Choroid plexus epithelial cell (primary cell): ENCODE measurements around the gene SLC18B1.

Source experiments
- DNase-seq: peaks from one replicate; pipeline ENCODE4 v3.0.0-alpha.2; 2010; ENCODE audit warnings: low read depth
- H3K4me3 ChIP-seq: 2 replicates; pipeline ENCODE4 v1.5.1; 2011; ENCODE audit warnings: low read depth, mild to moderate bottlenecking, control low read depth, low read length, moderate library complexity
- TF ChIP-seq, protein P1 (sequence below): conservative IDR thresholded peaks from 2 replicates; pipeline ENCODE4 v1.5.1; 2011; ENCODE audit warnings: low read depth, mild to moderate bottlenecking, control low read depth, inconsistent platforms, low read length, moderate library complexity

The SLC18B1 gene

DNA sequence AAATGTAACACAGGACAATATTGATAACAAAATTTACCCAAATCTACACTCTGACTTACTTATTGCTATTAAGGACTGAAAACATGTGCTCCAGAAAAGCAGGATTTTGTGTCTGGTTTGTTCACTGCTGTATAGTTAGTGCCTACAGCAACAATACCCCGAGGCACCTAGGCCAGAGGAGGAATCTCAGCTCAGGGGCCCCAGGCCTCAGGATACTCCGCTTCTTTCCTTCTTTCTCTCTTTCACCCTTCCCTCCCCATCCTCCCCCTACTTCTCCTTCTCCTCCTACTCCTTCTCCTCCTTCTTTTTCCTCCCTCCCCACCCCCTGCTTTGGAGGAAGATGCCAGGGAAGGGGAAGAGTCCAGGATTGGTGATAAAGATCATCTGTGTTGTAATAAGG lies 39.7 kb downstream of the SLC18B1 start:
- TF ChIP-seq, protein P1, sequence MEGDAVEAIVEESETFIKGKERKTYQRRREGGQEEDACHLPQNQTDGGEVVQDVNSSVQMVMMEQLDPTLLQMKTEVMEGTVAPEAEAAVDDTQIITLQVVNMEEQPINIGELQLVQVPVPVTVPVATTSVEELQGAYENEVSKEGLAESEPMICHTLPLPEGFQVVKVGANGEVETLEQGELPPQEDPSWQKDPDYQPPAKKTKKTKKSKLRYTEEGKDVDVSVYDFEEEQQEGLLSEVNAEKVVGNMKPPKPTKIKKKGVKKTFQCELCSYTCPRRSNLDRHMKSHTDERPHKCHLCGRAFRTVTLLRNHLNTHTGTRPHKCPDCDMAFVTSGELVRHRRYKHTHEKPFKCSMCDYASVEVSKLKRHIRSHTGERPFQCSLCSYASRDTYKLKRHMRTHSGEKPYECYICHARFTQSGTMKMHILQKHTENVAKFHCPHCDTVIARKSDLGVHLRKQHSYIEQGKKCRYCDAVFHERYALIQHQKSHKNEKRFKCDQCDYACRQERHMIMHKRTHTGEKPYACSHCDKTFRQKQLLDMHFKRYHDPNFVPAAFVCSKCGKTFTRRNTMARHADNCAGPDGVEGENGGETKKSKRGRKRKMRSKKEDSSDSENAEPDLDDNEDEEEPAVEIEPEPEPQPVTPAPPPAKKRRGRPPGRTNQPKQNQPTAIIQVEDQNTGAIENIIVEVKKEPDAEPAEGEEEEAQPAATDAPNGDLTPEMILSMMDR = no peak
- DNase-seq = no peak
- H3K4me3 ChIP-seq = no peak overlapping the region

DNA sequence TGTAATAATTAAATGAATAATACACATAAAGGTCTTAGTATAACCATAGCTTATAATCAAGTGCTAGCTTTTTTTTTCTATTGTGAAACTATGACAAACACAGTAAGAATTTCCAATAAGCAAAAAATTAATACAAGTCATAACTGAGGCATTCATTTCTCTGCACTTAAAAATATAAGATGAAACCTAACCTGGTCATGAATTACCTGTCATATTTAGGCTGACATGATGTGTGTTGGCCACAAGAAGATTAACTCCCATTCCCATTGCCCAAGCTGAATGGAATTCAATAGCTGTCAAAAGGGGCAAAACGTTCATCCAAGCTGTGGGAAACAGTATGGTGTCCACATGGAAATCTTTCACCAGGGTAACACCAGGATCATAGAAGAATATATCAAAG lies 46.2 kb downstream of the SLC18B1 start:
- TF ChIP-seq, protein P1 = no peak
- no peak for DNase-seq
- no peak overlapping the region for H3K4me3 ChIP-seq

DNA sequence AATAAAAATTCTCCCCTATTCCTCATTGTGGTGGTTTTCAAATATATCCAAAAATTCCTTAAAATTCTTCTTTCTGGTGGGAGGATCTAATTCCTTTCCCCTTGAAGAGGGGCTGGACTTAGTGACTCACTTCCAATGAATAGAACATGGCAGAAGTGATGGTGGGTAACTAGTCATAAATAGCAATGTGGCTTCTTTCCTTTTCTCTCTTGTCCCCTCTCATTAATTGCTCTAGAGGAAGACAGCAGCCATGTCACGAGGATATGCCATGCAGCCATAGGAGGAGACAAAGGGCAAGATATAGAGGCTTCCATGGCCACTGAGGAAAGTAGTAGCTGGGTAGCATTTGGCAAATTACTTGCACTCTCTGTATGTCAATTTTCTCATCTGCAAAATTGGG lies 46.6 kb downstream of the SLC18B1 start:
- DNase-seq = no peak
- TF ChIP-seq, protein P1 = no peak
- no peak overlapping the region for H3K4me3 ChIP-seq

DNA sequence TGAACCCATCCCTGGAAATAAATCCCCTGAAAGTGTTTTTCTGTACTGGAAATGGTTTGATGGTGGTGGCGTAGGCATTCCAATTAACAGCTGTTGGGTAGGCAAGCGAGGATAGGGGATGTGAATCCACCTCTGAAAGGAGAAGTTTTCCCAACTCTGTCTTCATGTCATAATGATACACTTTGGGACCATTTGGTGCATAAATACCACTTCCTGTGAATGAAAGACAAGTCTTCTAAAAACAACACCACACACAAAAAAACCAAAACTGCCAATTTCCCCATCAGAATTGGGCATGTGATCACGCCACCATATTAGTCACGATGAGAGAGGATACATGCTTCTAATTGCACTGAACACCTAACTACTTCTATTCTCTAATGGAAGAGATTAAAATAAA lies 47.1 kb downstream of the SLC18B1 start:
- H3K4me3 ChIP-seq = no peak overlapping the region
- TF ChIP-seq, protein P1 = no peak
- DNase-seq = no peak

DNA sequence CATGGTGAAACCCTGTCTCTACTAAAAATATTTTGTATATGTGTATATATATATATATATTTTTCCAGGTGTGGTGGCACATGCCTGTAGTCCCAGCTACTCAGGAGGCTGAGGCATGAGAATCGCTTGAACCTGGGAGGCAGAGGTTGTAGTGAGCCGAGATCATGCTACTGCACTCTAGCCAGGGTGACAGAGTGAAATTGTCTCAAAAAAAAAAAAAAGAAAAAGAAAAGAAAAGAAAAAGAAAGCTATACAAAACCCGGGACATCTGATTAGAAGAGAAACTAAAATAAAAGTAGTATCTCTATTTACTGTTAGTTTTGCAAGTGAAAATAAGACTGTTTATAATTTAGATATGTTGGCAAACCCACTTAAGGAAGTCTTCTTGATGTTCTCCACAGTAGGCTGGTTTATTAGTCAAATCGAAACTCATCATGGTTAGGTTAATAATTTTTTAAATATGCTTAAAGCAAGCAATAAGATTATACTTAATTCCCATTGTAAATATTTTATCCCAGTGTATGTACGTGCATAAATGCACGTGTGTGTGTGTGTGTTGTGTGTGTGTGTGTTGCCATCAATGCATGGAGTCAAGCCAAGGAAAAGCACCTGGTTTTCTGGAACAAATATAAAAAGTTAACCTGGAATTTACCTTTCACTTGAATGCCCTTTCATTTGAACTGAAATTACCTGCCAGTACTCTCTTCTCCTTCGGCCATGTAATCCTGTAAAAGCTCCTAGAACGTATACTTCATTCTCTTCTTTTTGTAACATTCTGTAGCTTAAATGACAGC lies 47.8 kb downstream of the SLC18B1 start:
- no peak overlapping the region for H3K4me3 ChIP-seq
- TF ChIP-seq, protein P1 = no peak
- DNase-seq = no peak

DNA sequence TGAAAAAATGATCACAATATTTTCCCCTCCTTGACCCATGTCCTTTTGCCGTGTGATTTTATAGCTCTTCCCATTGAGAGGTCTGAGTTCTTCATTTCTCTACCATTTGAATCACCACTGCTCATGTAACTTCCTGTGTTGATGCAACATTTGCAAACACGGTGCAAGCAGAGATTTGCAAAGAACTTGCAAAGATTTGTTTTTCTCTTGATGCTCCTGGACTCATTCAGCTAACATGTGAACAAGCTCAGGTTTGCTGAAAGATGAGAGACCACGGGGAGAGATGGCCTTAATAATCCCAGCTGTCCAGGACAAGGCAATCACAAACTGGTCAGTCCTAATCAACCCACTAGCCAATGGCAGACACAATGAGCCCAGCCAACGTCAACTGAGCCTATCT lies 49.3 kb downstream of the SLC18B1 start:
- DNase-seq = peak; percentile 63
- TF ChIP-seq, protein P1 = no peak
- H3K4me3 ChIP-seq = no peak overlapping the region

DNA sequence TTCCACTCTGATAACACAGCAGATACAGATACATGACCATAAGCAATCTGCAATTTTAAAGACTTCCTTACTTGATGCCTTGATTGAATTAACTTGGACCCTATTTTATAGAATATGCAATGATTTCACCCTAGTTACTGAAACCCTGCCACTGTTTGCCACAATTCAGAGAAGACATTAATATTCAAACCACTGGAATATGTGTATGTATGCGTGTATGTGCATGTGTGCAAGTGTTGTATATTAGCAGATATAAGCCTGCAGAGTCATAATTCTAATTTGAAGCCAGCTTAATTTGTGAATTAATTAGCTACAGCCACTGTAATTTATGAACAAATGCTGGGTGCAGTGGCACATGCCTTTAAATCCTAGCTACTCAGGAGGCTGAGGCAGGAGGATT lies 50.0 kb downstream of the SLC18B1 start:
- no peak for DNase-seq
- no peak overlapping the region for H3K4me3 ChIP-seq
- TF ChIP-seq, protein P1 = no peak
